OCI-LY7 (cell line): ENCODE results near the gene CNTNAP5.

ENCODE experiments used
- CTCF ChIP-seq: fragments of 200-600 bp; sonication (generic); conservative IDR thresholded peaks from 2 replicates; pipeline ENCODE4 v1.5.1; 2014; ENCODE audit warnings: mild to moderate bottlenecking, antibody characterized with exemption, low read length, moderate library complexity, mixed read lengths
- EZH2phosphoT487 ChIP-seq: fragments of 200-600 bp; sonication (generic); IDR thresholded peaks from 2 replicates; pipeline ENCODE4 v1.6.1; 2018; ENCODE audit warnings: low read depth, borderline replicate concordance, mild to moderate bottlenecking, mixed run types, antibody characterized with exemption, low read length, moderate library complexity, mixed read lengths

DNA sequence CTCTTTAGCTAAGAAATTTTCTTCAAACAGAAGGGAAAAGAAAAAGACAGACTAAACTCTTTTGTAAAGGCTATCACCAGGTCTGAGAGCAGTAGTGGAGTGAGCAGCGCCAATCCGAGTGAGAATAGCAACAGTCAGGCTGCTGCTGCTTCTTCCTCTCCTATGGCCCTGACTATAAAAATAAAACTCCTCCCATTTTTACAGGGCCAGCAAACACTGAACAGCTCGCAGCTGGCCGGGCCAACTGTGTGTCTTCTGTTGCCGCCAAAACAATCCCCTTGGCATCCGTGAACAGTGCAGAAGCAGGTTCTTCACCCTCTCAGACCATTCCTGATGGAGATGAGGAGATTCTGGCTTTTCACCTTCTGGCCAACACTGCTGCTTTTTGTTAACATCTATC, 124.5 kb downstream of the CNTNAP5 start:
- TF ChIP-seq CTCF (no peak), EZH2phosphoT487 (no peak)
